ENCODE data around the gene SSH3. TPM values are rescaled to one million over a fixed set of nuclear protein-coding genes. Genes with fewer than 3 reads are reported as not detected.

SSH3 gene
- total and polyA plus RNA-seq, 2 of the 4 experiments (the other 2 are of a cell fraction): 7.3 to 26.7 TPM

DNA sequence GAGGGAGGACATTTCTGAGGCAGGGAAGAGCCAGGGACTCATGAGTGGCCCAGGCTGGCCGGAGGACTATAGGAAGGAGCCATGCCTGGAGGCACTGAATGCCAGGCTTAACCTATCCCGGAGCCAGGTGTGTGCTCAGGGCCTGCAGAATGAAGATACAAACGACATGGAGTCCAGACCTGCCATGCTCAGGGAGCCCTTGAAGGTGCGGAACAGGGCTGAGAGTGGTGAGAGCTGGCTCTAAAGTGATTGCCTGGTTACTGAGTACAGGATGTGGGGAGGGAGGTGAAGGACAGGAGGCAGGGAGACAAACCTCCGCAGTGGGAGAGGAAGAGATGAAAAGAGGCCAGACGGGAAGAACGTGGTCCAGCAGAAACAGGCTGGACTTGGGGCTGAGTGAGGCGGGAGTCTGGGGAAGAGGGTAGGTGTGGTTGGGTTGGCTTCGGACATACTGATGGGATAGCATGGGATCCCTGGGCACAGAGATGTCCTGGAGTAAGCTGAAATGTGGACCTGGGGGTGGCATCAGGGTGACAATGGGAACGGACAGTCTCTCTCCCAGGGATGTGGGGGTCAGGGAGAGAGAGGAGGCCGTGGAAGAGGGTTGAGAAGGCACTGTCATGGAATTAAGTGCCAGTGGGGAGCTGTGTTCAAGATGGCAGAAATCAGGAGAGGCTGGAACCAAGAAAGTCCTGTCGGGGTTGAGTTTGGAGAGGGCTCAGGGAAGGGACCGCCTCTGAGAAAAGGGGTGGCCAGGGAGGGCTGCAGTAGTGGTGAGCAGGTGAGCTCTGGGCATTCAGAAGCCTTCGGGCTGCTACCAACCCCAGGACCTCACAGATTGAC is 15.8 kb upstream of the SSH3 start (continued):
- TF ChIP-seq RCOR1 (IDR thresholded peaks at IDR 0.05; ENCODE audit: insufficient replicate concordance, low read length): no peak
- TF ChIP-seq MXI1 (IDR thresholded peaks at IDR 0.05; ENCODE audit: borderline replicate concordance, low read depth, low read length): no peak
- TF ChIP-seq CEBPB (IDR thresholded peaks at IDR 0.05; ENCODE audit: low read depth, low read length): no peak

DNA sequence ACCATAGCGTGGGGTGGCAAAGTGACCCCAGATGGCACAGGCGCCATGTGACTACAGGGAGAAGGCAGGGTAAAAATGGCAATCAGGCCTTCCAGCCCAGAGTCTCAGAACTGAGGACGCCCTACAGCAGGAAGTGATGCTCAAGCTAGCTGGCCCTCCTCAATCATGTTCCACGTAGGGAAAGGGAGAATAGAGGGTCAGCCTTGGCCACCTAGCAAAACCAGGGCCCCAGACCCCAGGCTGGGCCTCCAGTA is 15.2 kb upstream of the SSH3 start:
- peak overlapping the region; percentile 95 for H3K4ac ChIP-seq (ENCODE audit: low read depth, low read length)
- H3K9ac ChIP-seq (ENCODE audit: low read depth, low read length): peak overlapping the region; percentile 87
- H3K9me3 ChIP-seq (ENCODE audit: control insufficient read depth, insufficient read depth, low read length): no peaks in the 10 kb centered on the region
- peaks cover 19% of the 10 kb centered on the region for H3K4me1 ChIP-seq (ENCODE audit: control insufficient read depth, insufficient read depth, low read length)
- H3K4me2 ChIP-seq (ENCODE audit: low read depth, low read length): peak overlapping the region; percentile 81
- ChIA-PET CTCF (interaction anchor here (0.7 to 1.1 kb wide), 4 partner anchors 10 to 29 kb away, joined by 3 to 4 read pairs (median 3); no protein-coding TSS in a partner anchor), POLR2A (ENCODE audit: unreplicated experiment) (interaction anchor here (0.6 to 0.7 kb wide), 2 partner anchors 15 to 44 kb away, joined by 3 to 5 read pairs; partner anchors contain the start of gene SSH3)
- no peaks in the 10 kb centered on the region for H3K27me3 ChIP-seq (ENCODE audit: control insufficient read depth, insufficient read depth, low read length)
- DNase-seq (no peak), ATAC-seq (ENCODE audit: low read depth) (no peak)
- H4K5ac ChIP-seq (ENCODE audit: low read depth, low read length): peak overlapping the region; percentile 98
- H2AFZ ChIP-seq (replicated peaks; ENCODE audit: low read length, poor library complexity): peak overlapping the region; percentile 97
- peak overlapping the region; percentile 64; the same call in 2 of the 3 replicates for H2BK15ac ChIP-seq (ENCODE audit: low read depth, low read length)
- H4K8ac ChIP-seq (ENCODE audit: low read depth in 2 of 2, low read length in 2 of 2): peak overlapping the region; percentile 97 to 100
- peak overlapping the region; percentile 81 for H3K18ac ChIP-seq (ENCODE audit: low read depth, low read length)
- peak overlapping the region; percentile 94 for H3K27ac ChIP-seq (ENCODE audit: insufficient read depth, low read length)
- in situ Hi-C loops (cut with MboI; ENCODE audit: low sequenced_read_pairs) (no loop called here), dilution Hi-C loops (cut with HindIII; ENCODE audit: low sequenced_read_pairs, unreplicated experiment) (no loop called here), intact Hi-C loops (cut with micrococcal nuclease) (loop anchor here (2.0 kb wide), 2 partner anchors 15 to 25 kb away; partner anchors contain the start of gene SSH3)
- H2BK120ac ChIP-seq (ENCODE audit: low read depth, low read length): peak overlapping the region; percentile 58
- H3K4me3 ChIP-seq (ENCODE audit: insufficient read depth, low read depth, low read length): peak overlapping the region; percentile 74; the same call in 1 of the 2 replicates
- H4K20me1 ChIP-seq (ENCODE audit: insufficient read depth, low read length): peaks cover 6% of the 10 kb centered on the region
- TF ChIP-seq RFX5 (IDR thresholded peaks at IDR 0.05; ENCODE audit: low read depth, low read length): no peak
- TF ChIP-seq, protein P1, sequence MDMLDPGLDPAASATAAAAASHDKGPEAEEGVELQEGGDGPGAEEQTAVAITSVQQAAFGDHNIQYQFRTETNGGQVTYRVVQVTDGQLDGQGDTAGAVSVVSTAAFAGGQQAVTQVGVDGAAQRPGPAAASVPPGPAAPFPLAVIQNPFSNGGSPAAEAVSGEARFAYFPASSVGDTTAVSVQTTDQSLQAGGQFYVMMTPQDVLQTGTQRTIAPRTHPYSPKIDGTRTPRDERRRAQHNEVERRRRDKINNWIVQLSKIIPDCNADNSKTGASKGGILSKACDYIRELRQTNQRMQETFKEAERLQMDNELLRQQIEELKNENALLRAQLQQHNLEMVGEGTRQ (IDR thresholded peaks at IDR 0.05; ENCODE audit: low read depth, low read length): 0 out of 2 replicates have a peak, but pooled peaks have one; percentile 10
- H2BK5ac ChIP-seq (ENCODE audit: low read depth, low read length, poor library complexity, severe bottlenecking): peak overlapping the region; percentile 90
- H4K91ac ChIP-seq (ENCODE audit: insufficient read depth, low read depth, low read length): peak overlapping the region; percentile 99
- H3K23ac ChIP-seq (ENCODE audit: low read depth, low read length): peak overlapping the region; percentile 86; the same call in 1 of the 2 replicates
- no CpG with 5 or more reads among the region's 4 CpGs for WGBS, 2 experiments (ENCODE audit: extremely low coverage in 2 of 2, insufficient read length in 1 of 2)
- H3K14ac ChIP-seq (replicated peaks; ENCODE audit: low read depth, low read length): peak overlapping the region; percentile 94
- H3K9me1 ChIP-seq (ENCODE audit: insufficient read depth, low read length): peaks cover 22% of the 10 kb centered on the region; the same call in 1 of the 2 replicates
- peaks cover 14 to 49% of the 10 kb centered on the region in 2 experiments; a peak in 3 of 4 replicates for H3K79me1 ChIP-seq (ENCODE audit: low read depth in 1 of 2, low read length in 2 of 2)
- peak overlapping the region; percentile 11 for H2BK20ac ChIP-seq (ENCODE audit: low read depth, low read length)
- peak overlapping the region; percentile 99 for H2AK9ac ChIP-seq (replicated peaks; ENCODE audit: low read depth, low read length, poor library complexity)
- peak overlapping the region; percentile 99 for H2AK5ac ChIP-seq (ENCODE audit: low read depth, low read length)
- peak overlapping the region; percentile 81 for H3K56ac ChIP-seq (ENCODE audit: extremely low read depth, insufficient read depth, low read length)
- no TSS peak for BruUV-seq (replicated peaks)
- peaks cover 50% of the 10 kb centered on the region for H3K36me3 ChIP-seq (ENCODE audit: control insufficient read depth, insufficient read depth, low read length)
